Measurements from ENCODE around the gene CARD10.
"Not testable (repeated sequence)": the region's sequence is repeated elsewhere in the genome, so short reads cannot be mapped to it uniquely, and the experiment has no call there.

The CARD10 gene

DNA sequence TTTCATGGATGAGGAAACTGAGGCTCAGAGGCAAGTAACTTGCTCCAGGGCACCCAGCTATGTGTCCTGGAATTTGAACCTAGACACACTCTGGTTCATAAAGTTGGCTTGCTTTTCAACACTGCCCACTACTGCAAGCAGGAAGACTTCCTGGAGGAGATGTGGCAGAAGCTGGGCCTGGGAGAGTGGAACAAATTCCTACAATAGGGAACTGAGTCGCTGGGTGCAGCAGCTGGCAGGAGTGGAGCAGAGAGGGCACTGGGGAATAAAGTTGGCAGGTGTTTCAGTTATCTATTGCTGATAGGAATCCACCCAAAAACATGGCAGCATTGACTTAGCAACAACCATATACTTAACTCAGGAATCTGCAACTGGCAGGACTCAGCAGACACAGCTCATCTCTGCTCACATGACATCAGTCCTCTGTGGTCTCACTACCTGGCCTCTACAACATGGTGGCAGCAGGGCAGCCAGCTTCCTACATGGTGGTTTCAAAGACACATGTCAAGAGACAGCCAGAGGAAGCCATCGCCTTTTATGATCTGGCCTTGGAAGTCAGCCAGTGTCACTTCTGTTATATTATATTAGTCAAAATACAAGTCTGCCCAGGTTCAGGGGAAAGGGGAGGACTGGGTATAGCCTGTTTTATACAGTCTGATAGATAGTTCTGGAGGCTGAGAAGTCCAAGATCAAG lies 10.6 kb upstream of the CARD10 start:
- in situ Hi-C loops (cut with MboI; ENCODE audit: low sequenced_read_pairs) = no loop called here

DNA sequence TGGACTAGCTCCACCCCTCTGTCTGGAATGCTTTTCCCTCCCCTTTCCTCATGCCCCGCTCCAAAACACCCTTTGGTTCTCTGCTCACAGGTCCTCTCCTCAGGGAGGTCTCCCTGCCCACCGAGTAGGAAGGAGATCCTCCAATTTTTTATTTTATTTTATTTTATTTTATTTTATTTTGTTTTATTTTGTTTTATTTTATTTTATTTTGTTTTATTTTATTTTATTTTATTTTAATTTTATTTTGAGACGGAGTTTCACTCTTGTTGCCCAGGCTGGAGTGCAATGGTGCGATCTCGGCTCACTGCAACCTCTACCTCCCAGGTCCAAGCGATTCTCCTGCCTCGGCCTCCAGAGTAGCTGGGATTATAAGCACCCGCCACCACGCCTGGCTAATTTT lies 8.7 kb upstream of the CARD10 start:
- in situ Hi-C loops (cut with MboI; ENCODE audit: low sequenced_read_pairs) = not testable (repeated sequence)

DNA sequence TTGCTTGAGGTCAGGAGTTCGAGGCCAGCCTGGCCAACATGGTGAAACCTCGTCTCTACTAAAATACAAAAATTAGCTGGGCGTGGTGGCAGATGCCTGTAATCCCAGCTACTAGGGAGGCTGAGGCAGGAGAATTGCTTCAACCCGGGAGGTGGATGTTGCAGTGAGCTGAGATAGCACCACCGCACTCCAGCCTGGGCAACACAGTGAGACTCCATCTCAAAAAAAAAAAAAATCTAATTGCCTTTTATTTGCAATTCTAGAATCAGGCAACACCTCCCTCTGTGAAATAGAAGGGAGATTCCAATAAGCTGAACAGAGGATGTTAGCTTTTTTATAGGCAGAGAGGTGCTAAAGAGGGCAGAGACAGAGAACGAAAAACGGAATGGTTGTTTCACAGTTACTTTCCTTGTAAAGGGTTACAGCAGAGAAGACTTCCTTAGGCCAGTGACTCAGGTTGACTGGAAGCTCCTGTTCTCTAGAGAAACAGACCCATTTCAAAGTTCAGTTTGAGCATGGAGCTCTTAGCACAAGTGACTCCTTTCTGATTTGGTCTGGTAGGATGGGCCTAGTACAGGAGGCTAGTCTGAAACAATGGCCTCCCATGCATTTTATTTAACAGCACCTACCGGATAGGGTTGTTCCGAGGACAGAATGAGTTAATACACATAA lies 8.0 kb upstream of the CARD10 start:
- in situ Hi-C loops (cut with MboI; ENCODE audit: low sequenced_read_pairs) = not testable (repeated sequence)

DNA sequence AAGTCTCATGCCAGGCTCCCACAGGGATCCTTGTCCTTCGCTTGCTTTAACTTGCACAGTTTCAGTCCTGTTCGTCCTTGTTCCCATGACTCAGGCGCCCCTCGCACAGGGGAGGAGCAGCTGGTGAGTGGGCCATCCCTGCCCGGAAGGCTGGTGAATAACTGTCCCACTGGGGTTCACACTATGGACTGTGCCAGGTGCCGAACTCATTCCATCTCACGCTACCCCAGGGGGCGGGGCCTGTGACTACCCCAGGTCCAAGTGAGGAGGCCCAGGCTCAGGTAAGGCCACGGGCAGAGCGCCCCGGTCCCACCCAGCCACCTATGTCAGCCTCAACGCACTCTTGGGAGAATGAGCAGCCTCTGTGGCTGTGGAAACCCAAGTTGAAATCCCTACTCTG lies 7.2 kb upstream of the CARD10 start:
- in situ Hi-C loops (cut with MboI; ENCODE audit: low sequenced_read_pairs) = no loop called here

DNA sequence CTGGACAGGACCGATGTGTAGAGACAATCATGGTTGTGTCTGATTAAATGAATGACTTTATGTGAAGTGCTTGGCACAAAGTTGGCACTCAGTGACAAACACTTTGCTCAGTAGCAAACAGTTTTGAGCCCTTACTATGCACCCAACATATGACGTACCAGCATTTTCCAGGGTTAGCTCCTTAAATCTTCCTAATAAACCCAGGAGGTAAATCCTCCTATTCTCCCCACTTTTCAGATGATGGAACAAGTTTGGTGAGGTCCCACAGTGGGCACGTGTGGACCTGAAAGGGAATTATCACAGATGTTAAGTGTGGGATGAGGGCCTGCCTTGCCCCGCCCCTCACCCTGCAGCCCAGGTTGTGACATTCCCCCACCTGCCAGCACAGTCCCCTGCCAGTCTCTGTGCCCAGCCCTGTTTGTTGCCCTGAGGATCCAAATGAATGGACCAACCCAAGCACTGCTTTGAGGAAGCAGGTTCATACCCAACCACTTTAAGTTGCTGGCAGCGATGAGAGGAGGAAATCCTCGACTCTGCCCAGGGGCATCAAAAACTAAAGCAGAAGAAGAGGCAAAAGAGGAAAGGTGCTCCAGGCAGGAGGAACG lies 6.6 kb upstream of the CARD10 start:
- in situ Hi-C loops (cut with MboI; ENCODE audit: low sequenced_read_pairs) = no loop called here

DNA sequence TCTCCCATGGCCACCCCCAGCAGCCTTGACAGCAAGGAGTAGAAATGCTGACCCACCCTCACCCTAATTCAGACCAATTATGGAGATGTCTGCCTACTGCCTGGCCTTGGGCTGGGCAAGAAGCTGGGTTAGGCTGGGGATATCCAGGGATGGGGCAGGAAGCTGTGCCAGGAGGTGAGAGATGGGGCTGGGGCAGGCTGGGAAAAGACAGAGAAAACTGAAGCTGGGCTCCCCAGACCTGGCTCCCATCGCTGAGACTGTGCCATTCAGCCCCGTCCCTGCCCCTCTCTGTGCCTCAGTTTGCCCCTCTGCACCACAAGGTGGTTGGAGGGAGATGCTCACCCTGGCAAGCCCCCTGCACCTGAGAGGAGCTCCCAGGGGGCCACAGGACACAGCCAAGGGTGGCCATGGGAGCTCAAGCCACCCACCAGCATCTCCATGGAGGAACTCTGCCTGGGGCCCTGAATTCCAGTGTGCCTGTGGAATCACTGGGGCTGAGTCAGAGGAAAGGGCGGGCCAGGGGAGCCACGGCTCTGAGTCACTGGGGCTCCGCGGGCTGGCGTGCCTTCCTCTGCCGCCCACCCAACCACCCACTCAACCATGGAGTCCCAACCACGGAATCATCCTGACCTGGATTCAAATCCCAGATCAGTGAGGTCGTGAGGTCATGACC lies 6.0 kb upstream of the CARD10 start:
- in situ Hi-C loops (cut with MboI; ENCODE audit: low sequenced_read_pairs) = no loop called here

DNA sequence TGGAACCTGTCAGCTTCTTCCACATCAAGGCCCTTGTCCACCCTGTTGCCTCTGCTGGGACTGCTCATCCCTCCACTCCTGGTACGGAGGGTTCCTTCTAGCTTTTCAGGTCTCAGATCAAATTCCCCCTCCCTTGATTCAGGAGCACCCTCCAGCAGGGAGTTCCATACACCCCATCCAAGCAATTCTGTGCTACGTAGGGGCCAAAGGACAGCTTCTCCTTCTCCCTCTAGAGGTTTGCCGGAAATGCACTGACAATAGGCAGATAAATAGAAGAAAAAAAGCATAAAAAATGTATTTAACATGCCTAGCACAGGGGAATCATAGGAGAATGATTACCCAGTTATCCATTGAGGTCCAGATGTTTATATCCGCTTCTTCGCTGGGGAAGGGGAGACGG lies 3.3 kb upstream of the CARD10 start:
- in situ Hi-C loops (cut with MboI; ENCODE audit: low sequenced_read_pairs) = no loop called here

DNA sequence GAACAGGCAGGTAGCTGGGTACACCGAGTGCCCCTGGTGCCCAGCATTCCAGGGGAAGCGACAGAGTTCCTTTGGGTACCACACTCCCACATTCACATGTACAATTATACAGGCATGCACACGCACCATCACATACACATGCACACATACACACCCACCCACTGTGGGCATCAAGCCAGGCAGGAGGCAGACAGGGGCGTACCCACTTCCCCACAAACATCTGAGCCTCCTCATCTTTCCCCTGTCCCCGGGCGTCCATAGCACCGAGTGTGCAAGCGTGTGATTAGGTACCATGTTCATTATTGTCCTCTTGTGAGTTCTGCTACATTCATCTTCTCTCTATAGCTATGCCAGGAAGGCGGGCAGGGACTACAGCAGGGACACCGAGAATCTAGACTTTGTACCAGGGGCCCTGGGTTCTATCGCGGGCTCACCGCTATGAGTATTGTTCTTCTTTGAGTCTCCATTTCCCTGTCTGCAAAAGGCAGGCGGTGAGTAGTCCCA lies 2.1 kb upstream of the CARD10 start:
- in situ Hi-C loops (cut with MboI; ENCODE audit: low sequenced_read_pairs) = no loop called here

DNA sequence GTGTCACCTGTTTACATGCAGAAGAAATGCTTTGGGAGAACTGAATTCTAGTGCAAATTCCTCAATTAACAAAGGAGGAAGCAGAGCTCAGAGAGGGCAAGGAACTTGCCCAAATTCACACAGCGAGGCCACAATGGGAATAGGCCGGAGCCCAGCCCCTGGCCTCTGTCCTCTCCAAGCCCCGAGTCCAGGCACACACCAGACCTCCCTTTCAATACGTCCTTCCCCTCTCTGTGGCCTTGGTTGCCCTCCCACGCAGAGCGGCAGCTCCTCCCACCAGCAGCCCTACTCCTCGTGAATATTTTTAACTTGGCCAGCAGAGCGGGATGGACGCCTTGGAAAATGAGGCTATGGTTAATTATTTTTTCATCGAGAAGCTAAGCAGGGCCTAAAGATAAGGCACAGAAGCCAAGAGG lies 1.6 kb upstream of the CARD10 start:
- in situ Hi-C loops (cut with MboI; ENCODE audit: low sequenced_read_pairs) = no loop called here

DNA sequence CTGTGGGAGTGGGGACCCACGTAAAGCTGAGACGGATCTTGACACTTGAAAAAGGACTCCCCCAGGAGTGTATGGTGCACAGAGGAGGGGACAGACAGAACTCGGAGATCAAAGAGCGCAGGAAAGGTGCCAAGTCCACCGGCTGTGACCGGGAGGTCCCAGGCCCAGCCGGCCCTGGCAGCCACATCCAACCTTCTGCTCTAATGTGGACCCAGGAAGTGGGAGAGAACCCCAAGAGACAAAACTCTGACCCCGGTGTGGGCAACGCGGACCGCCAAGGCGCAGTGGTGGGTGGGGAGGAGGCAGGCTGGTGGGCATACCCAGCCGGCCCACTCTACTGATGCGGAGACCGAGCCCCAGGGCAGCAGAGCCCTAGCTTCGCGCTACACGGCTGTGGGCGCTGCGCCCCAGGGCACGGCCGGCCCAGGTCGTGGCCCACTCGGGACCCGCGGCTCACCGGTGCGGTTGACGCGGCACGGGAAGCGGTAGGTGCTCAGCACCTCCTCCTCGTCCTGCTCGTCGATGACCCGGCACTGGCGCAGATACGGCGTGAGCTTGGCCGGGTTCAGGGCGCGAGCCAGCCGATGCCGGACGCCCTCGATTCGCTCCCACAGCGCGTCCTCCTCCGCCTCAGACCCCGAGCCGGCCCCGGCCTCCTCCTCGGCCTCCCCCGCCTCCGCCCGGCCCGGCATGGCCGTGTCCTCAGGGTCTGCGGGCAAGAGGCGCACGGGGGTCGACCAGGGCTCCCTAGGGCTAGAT lies 527 bp downstream of the CARD10 start:
- in situ Hi-C loops (cut with MboI; ENCODE audit: low sequenced_read_pairs) = no loop called here

DNA sequence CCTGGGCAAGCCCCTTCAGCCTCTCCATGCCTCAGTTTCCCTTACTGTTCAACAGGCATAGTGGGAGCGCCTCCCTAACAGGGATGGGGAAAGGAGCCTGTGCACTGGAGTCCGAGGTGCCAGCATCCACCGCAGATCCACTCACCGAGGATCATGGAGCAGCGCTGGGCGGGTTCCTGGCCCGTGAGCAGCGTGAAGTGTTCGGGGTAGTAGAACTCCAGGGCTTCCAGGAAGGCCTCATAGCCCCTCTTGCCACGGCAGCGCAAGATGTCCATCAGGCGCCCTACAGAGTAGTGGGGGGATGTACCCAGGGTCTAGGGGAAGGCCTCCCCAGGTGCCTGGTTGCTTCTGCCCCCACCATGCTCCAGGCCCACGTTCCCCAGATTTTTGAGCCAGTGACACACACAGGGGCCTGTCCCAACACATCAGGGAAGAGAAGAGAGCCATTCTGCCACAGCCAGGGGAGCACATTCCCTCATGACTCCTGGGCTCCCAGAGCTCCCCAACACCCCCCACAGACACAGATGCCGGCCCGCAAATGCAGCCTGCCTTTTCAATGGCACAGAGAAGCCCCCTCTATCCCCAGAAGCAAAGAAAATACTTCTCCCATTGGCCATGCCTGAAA lies 1.3 kb downstream of the CARD10 start:
- in situ Hi-C loops (cut with MboI; ENCODE audit: low sequenced_read_pairs) = no loop called here

DNA sequence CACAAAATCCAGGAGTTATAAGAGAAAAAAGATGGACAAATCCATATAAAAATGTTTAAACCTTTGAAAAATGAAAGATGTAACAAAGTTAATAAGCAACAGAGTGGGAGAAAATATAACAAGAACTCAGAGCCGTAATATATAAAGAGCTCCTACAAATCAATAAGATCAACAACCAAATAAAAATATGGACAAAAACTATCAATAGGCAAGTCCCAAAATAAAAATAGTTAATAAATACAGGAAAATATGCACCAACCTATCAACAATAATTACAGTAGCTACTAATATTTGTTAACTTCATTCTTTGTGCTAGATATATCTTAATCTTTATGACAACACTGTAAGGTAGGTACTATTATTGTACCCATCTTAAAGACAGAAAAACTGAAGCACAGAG lies 2.8 kb downstream of the CARD10 start:
- in situ Hi-C loops (cut with MboI; ENCODE audit: low sequenced_read_pairs) = no loop called here

DNA sequence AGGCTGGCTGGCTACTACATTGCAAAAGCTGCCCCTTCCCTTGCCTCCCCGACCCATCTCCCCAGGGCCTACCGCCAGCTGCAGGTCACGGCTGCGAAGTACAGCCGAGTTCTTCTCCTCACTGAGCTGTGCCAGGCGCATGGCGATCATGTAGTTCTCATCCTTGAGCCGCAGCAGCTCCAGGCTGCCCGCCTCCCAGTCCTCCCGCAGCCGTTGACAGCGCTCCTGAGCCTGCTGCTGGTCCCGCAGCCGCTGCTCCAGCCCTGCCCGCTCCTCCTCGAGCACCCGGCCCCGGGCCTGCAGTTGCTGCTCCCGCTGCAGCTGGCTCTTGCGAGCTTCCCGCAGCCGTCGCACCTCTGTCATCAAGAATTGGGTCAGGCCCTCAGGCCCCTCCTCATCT lies 3.3 kb downstream of the CARD10 start:
- in situ Hi-C loops (cut with MboI; ENCODE audit: low sequenced_read_pairs) = no loop called here

DNA sequence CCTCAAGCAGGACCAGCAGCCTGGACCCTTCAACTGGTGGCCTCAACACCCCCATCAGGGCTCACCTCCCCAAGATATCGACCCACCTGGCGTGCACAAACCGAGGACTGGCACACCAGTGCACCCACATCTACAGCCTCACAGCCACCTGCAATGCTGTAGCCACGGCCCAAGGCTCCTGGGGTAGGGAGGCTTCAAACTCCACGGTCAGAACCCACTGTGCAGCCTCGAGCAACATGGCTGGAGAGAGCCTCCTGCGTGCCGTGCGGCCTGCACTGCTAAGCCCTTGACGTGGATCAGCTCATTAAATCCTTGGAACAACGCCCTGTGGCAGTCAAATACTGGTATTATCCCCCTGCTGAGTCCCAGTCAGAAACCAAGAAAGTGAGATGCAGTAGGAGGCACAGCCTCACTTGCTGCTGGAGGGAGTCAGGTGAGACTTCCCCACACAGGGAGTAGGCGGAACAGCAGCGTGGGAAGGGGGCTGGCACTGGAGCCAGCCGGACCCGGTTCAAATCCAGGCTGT lies 4.6 kb downstream of the CARD10 start:
- in situ Hi-C loops (cut with MboI; ENCODE audit: low sequenced_read_pairs) = no loop called here

DNA sequence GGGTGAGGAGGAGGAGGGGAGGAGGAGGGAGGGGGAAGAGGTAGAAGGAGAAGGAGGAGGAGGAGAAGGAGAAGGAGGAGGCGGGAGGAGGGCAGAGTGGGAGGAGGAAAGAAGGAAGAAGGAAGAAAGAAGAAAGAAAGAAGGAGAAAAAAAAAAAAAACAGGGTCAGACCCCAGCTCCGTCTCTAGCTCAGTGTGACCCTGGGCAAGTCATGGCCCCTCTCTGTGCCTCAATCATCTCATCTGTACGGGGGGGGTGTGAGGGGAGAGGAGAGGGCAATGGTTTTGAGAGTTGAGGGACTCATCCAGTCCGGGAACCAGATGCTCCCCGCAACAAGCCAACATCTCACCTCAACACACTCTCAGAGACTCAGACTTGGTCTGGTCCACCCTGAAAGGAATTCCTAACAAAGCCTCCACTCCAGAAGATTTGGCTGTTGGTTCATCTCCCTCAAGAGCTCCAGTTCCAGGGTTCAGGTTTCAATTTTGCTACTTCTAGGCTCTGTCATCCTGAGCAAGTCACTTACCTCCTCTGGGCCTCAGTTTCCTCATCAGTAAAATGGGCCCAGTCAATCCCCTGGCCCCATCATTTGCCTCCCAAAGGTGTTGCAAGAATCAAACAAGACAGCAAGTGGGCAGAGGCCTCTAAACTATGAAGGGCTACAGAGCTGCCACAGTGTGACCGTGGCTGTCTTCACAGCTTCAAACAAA lies 7.7 kb downstream of the CARD10 start:
- in situ Hi-C loops (cut with MboI; ENCODE audit: low sequenced_read_pairs) = no loop called here

DNA sequence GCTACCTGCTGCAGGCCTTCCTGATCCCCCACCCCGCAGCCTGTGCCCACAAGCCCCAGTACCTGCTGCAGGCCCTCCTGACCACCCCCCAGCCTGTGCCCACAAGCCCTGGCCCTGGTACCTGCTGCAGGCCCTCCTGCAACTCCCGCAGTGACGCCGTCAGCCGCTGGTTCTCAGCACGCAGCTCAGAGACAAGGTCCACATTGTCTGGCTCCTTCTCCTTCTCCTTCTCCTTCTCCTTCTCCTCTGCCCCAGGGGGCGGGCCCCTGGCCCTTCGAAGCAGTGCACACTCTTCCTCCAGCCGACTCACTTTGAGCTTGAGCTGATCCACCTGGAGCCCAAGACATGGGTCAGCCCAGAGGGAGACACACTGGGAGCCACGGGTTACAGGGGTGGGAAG lies 9.1 kb downstream of the CARD10 start:
- in situ Hi-C loops (cut with MboI; ENCODE audit: low sequenced_read_pairs) = no loop called here

DNA sequence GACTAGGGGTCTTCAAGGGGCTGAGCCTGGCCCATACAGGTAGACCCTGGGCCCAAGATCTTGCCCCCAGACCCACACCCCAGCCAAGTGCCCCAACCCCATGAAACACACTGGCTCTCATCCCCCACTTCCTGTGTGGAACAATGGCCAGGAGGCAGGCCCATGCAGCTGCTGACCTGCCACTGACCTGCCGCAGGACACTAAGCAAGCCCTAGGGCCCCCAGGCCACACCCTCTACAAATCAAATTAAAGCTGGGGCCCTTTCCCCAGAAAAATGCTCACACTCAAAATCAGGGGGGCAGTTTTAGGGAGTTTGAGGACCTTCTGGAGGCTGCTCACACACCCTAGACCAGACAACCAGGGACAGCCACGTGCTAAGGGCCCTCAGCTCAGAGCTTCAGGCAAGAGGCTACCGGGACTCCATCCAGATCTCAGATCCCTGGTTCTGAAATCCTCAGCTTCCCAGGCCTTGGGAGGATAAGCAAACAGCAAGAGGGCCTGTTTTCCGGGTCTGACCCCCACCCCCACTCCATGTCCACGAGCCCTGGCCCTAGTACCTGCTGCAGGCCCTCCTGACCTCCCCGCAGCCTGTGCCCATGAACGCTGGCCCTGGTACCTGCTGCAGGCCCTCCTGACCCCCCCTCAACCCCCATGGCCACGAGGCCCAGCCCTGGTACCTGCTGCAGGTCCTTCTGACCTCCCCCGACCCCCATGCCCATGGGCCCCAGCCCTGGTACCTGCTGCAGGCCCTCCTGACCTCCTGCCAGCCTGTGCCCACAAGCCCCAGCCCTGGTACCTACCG lies 10.0 kb downstream of the CARD10 start:
- in situ Hi-C loops (cut with MboI; ENCODE audit: low sequenced_read_pairs) = no loop called here

DNA sequence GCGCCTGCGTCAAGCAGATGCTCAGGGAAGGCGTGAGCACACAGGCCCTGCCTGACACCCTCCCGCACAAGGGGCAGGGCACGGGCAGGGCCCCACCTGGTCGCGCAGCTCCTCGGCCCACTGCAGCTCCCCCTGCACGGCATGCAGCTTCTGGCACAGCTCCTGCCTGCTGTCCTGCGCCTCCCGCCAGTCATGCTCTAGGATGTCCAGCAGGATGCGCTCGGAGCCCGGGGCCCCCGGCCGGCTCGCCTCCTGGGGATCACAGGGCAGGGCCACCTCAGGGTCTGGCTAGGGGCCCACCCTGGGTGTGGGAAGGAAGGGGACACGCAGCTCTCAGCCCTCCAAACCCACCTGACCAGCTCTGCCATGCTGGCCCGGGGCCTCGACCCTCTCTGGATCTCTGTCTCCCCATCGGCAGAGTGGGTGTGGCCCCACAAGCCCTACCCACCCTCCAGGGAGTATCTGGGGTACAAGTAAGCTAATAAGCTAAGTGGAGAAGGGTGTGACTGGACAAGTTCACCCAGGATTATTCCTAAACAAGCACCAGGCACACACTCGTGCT lies 10.7 kb downstream of the CARD10 start:
- in situ Hi-C loops (cut with MboI; ENCODE audit: low sequenced_read_pairs) = no loop called here

All from HL-60/S4 treated with retinoic acid at 250 ng/mL for 4 days and 3 days (cell line).